ENCODE measurements around the gene RORB. TPM values are rescaled to one million over a fixed set of nuclear protein-coding genes. Genes with fewer than 3 reads are reported as not detected.

The RORB gene
- total RNA-seq, 1 donor from 2014 or later, result 0.21 TPM

DNA sequence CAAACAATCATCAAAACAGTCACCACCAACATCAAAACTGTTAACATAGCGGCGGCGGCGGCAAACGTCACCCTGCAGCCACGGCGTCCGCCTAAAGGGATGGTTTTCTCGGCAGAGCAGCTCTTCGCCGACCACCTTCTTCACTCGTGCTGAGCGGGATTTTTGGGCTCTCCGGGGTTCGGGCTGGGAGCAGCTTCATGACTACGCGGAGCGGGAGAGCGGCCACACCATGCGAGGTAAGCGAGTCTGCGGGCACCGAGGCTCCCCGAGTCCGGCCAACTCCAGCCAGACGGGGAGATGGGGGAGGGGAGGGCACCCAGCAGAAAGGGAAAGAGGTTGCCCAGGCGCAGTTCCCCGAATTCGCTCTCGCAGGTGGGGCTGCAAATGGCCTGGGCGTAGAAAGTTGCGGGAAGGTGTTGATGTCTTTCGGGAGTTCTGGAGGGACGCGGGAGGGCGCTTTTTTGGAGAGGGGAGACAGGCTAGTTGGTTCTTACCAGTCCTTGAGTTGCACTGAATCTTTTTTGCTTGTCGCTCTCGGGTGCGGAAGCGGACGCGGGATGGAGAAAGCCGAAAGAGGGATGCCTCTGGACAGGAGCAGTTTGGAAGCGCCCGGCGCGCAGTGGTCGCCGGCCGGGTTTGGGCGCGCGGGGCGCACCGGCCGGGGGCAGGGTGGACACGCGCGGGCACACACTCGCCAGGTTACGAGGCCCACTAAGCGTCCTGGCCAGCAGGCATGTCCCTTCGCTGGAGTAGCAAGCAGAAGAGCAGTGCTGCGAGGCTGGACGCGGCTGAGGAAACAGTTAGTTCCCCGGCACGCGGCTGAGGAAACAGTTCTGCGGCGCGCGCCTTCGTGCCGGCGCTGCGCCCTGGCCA is 849 bp downstream of the RORB start:
- H3K9me3 ChIP-seq, result no peaks in the 10 kb centered on the region
- H3K4me1 ChIP-seq, result peaks cover 5 to 13% of the 10 kb centered on the region in 2 donors
- H3K36me3 ChIP-seq, result no peaks in the 10 kb centered on the region
- no peak overlapping the region for H3K27ac ChIP-seq
- DNase-seq (ENCODE audit: low spot score in 2 of 2), result peak in 1 of 2 donors; percentile 62
- H3K4me3 ChIP-seq, result peak overlapping the region; percentile 63 to 69
- intact Hi-C loops (cut with DNase I), result no loop called here
- TF ChIP-seq, protein P1, sequence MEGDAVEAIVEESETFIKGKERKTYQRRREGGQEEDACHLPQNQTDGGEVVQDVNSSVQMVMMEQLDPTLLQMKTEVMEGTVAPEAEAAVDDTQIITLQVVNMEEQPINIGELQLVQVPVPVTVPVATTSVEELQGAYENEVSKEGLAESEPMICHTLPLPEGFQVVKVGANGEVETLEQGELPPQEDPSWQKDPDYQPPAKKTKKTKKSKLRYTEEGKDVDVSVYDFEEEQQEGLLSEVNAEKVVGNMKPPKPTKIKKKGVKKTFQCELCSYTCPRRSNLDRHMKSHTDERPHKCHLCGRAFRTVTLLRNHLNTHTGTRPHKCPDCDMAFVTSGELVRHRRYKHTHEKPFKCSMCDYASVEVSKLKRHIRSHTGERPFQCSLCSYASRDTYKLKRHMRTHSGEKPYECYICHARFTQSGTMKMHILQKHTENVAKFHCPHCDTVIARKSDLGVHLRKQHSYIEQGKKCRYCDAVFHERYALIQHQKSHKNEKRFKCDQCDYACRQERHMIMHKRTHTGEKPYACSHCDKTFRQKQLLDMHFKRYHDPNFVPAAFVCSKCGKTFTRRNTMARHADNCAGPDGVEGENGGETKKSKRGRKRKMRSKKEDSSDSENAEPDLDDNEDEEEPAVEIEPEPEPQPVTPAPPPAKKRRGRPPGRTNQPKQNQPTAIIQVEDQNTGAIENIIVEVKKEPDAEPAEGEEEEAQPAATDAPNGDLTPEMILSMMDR (IDR thresholded peaks at IDR 0.05), result no peak
- H3K27me3 ChIP-seq, result no peaks in the 10 kb centered on the region

- H3K27ac ChIP-seq, result no peak overlapping the region
- TF ChIP-seq, protein P1 (IDR thresholded peaks at IDR 0.05), result no peak
- H3K9me3 ChIP-seq, result no peaks in the 10 kb centered on the region
- H3K27me3 ChIP-seq, result no peaks in the 10 kb centered on the region
- no peaks in the 10 kb centered on the region for H3K36me3 ChIP-seq
- H3K4me1 ChIP-seq, result peaks cover 5 to 13% of the 10 kb centered on the region in 2 donors
- intact Hi-C loops (cut with DNase I), result no loop called here
- H3K4me3 ChIP-seq, result peak overlapping the region; percentile 63 to 69
- no peak for DNase-seq (ENCODE audit: low spot score in 2 of 2)
Observed at GRCh38 chr9:74498621-74499095, 1.5 kb downstream of the RORB start.

GRCh38 chr9:74499111-74499601 is 2.0 kb downstream of the RORB start:
- DNase-seq (ENCODE audit: low spot score in 2 of 2), result no peak
- peak overlapping the region; percentile 63 to 69 for H3K4me3 ChIP-seq
- no peak overlapping the region for H3K27ac ChIP-seq
- TF ChIP-seq, protein P1 (IDR thresholded peaks at IDR 0.05), result no peak
- no peaks in the 10 kb centered on the region for H3K27me3 ChIP-seq
- H3K4me1 ChIP-seq, result peaks cover 5 to 13% of the 10 kb centered on the region in 2 donors
- no peaks in the 10 kb centered on the region for H3K36me3 ChIP-seq
- no peaks in the 10 kb centered on the region for H3K9me3 ChIP-seq
- intact Hi-C loops (cut with DNase I), result no loop called here

DNA sequence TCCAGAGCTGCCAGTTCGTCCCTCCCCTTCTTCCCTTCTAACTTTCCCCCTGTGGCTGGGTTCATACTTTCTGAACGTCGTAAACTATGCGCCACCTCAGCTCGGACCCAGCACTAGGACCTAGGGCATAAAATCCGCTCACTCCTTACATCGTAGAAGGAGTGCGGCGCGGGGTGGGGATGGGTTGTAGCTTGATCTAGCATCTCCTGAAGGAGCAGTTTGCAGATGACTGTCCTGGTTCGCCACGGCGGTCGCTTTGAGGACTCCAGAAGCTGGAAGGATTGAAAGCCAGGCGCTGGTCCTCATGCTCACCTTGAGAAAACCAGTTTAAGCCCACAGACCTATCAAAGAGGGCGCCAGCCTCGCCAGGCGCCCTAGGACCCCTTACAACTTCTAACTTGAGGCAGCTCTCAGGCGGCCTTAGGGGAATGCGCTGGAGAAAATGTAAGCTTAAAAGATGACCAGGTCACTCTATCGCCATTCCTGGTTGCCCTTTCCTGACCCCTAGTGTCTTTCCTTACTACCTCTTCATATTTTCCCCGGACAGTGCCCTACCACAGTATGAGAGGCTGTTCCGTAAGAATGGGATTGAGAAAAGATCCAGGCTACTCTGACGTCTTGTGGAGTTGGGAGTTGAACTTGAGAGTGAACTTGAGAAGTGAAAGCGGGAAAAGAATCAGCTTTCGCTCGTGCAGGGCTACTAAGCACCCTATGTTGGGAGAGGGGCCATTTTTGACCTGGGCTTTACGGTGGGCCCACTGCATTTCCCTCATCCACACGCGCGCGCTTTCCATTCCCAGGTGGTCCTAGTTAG is 2.8 kb downstream of the RORB start:
- intact Hi-C loops (cut with DNase I), result no loop called here
- peaks cover 5 to 13% of the 10 kb centered on the region in 2 donors for H3K4me1 ChIP-seq
- DNase-seq (ENCODE audit: low spot score in 2 of 2), result no peak
- TF ChIP-seq, protein P1 (IDR thresholded peaks at IDR 0.05), result no peak
- no peak overlapping the region for H3K27ac ChIP-seq
- H3K9me3 ChIP-seq, result no peaks in the 10 kb centered on the region
- H3K27me3 ChIP-seq, result no peaks in the 10 kb centered on the region
- peak overlapping the region; percentile 63 to 69 for H3K4me3 ChIP-seq
- no peaks in the 10 kb centered on the region for H3K36me3 ChIP-seq

DNA sequence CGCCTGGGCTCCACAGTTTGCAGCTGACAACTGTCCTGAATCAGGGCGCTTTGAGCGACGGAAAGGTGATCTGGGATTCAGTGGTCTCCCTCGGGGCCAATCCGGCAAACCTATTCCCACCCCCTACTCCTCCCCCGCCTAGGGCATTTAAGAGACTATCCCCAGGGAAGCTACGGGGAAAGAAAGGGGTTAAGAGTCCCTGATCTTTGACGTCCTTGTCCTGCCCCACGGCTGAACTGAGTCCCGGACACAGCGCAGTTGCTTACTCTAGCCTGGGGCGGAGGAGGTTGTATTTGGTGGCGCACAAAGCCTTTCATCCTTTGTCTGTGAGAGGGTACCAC is 3.4 kb downstream of the RORB start:
- peak overlapping the region; percentile 63 to 69 for H3K4me3 ChIP-seq
- no peak overlapping the region for H3K27ac ChIP-seq
- H3K9me3 ChIP-seq, result no peaks in the 10 kb centered on the region
- no peak for DNase-seq (ENCODE audit: low spot score in 2 of 2)
- H3K27me3 ChIP-seq, result no peaks in the 10 kb centered on the region
- TF ChIP-seq, protein P1 (IDR thresholded peaks at IDR 0.05), result no peak
- H3K4me1 ChIP-seq, result peaks cover 5 to 13% of the 10 kb centered on the region in 2 donors
- intact Hi-C loops (cut with DNase I), result no loop called here
- H3K36me3 ChIP-seq, result no peaks in the 10 kb centered on the region

All from ascending aorta (tissue), 2 donors.